GM19452 (cell line): Measurements from ENCODE around the gene CARD14.
"Not testable (repeated sequence)": the region's sequence is repeated elsewhere in the genome, so short reads cannot be mapped to it uniquely, and the experiment has no call there.

ENCODE experiments used
- ATAC-seq: cut with Tn5 transposase; IDR thresholded peaks from one replicate; pipeline ENCODE4 v1.9.1; 2021; ENCODE audit not compliant: unreplicated experiment

The CARD14 gene

GRCh38 chr17:80183581-80184422 lies 14.0 kb downstream of the CARD14 start:
- no peak for ATAC-seq

- ATAC-seq: no peak
These were observed 14.5 kb downstream of the CARD14 start for GRCh38 chr17:80184423-80184714.

- ATAC-seq: no peak
These were observed 16.1 kb downstream of the CARD14 start for GRCh38 chr17:80185968-80186367.

- ATAC-seq: no peak
These were observed 17.3 kb downstream of the CARD14 start for GRCh38 chr17:80187090-80187489.

GRCh38 chr17:80187515-80187941 lies 17.7 kb downstream of the CARD14 start:
- no peak for ATAC-seq

- no peak for ATAC-seq
These were observed 19.8 kb downstream of the CARD14 start for GRCh38 chr17:80189611-80190010.

GRCh38 chr17:80190716-80191115 lies 20.9 kb downstream of the CARD14 start:
- ATAC-seq: no peak

- no peak for ATAC-seq
These were observed 21.4 kb downstream of the CARD14 start for GRCh38 chr17:80191192-80191591.

GRCh38 chr17:80191865-80192661 lies 22.2 kb downstream of the CARD14 start:
- ATAC-seq: no peak

GRCh38 chr17:80195141-80195540 lies 25.3 kb downstream of the CARD14 start:
- no peak for ATAC-seq

GRCh38 chr17:80195671-80196529 lies 26.1 kb downstream of the CARD14 start:
- ATAC-seq: no peak

GRCh38 chr17:80196652-80197051 lies 26.8 kb downstream of the CARD14 start:
- ATAC-seq: no peak

GRCh38 chr17:80198144-80198661 lies 28.4 kb downstream of the CARD14 start:
- ATAC-seq: no peak

GRCh38 chr17:80199295-80199694 lies 29.5 kb downstream of the CARD14 start:
- not testable (repeated sequence) for ATAC-seq

GRCh38 chr17:80201446-80201845 lies 31.6 kb downstream of the CARD14 start:
- ATAC-seq: no peak

- ATAC-seq: no peak
These were observed 32.4 kb downstream of the CARD14 start for GRCh38 chr17:80202197-80202596.

- no peak for ATAC-seq
These were observed 33.7 kb downstream of the CARD14 start for GRCh38 chr17:80203471-80203963.

- no peak for ATAC-seq
These were observed 35.0 kb downstream of the CARD14 start for GRCh38 chr17:80204626-80205468.

- ATAC-seq: no peak
These were observed 36.0 kb downstream of the CARD14 start for GRCh38 chr17:80205811-80206210.

GRCh38 chr17:80208050-80208449 lies 38.2 kb downstream of the CARD14 start:
- no peak for ATAC-seq
